ENCODE results near the gene SPATA17.

DNA sequence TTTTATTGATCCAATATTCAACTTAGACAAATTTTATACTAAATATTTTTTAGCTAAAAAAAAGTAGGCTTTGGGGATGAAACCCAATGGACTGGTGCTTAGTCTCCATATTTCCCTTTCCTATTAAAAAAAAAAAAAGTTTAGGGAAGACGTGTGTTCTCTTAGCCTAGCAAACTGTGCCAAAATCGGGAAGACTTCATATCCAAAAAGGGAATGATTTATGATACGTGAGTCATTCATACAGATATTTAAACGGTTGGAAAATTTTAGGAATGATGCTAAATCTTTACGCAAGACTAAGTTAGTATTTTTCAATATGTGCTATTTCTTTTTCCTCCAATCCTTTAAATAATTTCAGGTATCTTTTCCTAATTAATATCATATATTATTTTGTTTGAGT is 50.7 kb downstream of the SPATA17 start:
- TF ChIP-seq SUZ12 (IDR thresholded peaks at IDR 0.05) (no peak), FOXK2 (IDR thresholded peaks at IDR 0.05) (no peak), FOXA1 (IDR thresholded peaks at IDR 0.05) (no peak), L3MBTL2 (conservative IDR thresholded peaks at IDR 0.05) (no peak), FOXM1 (IDR thresholded peaks at IDR 0.05; ENCODE audit: borderline replicate concordance) (no peak), TARDBP (IDR thresholded peaks at IDR 0.05) (no peak), BHLHE40 (IDR thresholded peaks at IDR 0.05; ENCODE audit: borderline replicate concordance) (no peak), NFRKB (IDR thresholded peaks at IDR 0.05) (no peak), ELF4 (IDR thresholded peaks at IDR 0.05) (no peak), ZNF384 (IDR thresholded peaks at IDR 0.05) (no peak), HDGF (IDR thresholded peaks at IDR 0.05; ENCODE audit: borderline replicate concordance) (no peak), SP1 (IDR thresholded peaks at IDR 0.05) (no peak)
